GM20000 (cell line): ENCODE data around the gene GJB5.

Source experiments
- DNase-seq: peaks from one replicate; pipeline ENCODE4 v3.0.0; 2012; ENCODE audit warnings: low spot score
- TF ChIP-seq, protein P1 (sequence below): IDR thresholded peaks from 2 replicates; pipeline ENCODE4 v1.5.1; 2012; ENCODE audit warnings: mild to moderate bottlenecking, control low read depth; ENCODE audit errors: extremely low read depth, missing control alignments

Gene GJB5

DNA sequence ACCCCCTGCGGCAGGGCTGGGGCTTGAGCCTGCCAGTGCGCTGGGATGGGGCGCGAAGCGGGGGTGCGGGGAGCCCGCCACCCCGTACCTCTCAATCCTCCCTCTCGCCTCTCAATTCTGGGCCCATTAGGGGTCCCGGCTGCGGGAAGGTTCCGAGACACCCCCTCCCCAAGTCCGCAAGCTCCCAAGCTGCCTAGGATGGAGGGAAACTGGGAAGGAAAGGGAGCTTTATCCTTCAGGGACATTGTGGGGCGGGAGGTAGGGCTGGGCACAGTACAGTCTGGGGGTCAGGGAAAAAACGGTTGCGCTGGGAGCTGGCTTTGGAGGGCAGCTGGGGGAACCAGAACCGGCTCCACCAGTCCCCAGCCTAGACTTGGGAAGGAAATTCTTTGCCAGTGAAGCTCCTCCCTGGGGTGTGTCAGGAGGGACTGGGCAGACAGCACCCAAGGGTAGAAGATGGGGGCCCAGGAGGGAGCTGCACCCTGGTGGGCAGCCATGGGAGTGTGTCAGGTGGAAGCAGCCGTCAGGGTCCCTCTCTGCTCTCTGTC lies 27.1 kb downstream of the GJB5 start:
- TF ChIP-seq, protein P1, sequence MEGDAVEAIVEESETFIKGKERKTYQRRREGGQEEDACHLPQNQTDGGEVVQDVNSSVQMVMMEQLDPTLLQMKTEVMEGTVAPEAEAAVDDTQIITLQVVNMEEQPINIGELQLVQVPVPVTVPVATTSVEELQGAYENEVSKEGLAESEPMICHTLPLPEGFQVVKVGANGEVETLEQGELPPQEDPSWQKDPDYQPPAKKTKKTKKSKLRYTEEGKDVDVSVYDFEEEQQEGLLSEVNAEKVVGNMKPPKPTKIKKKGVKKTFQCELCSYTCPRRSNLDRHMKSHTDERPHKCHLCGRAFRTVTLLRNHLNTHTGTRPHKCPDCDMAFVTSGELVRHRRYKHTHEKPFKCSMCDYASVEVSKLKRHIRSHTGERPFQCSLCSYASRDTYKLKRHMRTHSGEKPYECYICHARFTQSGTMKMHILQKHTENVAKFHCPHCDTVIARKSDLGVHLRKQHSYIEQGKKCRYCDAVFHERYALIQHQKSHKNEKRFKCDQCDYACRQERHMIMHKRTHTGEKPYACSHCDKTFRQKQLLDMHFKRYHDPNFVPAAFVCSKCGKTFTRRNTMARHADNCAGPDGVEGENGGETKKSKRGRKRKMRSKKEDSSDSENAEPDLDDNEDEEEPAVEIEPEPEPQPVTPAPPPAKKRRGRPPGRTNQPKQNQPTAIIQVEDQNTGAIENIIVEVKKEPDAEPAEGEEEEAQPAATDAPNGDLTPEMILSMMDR, result no peak
- no peak for DNase-seq

GRCh38 chr1:34784751-34785221 lies 29.9 kb downstream of the GJB5 start:
- TF ChIP-seq, protein P1, result no peak
- DNase-seq, result no peak

DNA sequence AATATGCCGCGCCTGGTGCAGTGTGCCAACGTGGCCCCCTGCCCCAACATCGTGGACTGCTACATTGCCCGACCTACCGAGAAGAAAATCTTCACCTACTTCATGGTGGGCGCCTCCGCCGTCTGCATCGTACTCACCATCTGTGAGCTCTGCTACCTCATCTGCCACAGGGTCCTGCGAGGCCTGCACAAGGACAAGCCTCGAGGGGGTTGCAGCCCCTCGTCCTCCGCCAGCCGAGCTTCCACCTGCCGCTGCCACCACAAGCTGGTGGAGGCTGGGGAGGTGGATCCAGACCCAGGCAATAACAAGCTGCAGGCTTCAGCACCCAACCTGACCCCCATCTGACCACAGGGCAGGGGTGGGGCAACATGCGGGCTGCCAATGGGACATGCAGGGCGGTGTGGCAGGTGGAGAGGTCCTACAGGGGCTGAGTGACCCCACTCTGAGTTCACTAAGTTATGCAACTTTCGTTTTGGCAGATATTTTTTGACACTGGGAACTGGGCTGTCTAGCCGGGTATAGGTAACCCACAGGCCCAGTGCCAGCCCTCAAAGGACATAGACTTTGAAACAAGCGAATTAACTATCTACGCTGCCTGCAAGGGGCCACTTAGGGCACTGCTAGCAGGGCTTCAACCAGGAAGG lies 30.5 kb downstream of the GJB5 start:
- TF ChIP-seq, protein P1, result no peak
- no peak for DNase-seq

- DNase-seq, result no peak
Observed at GRCh38 chr1:34785875-34786470, 31.1 kb downstream of the GJB5 start.

GRCh38 chr1:34786521-34787325 lies 31.9 kb downstream of the GJB5 start:
- DNase-seq, result peak; percentile 86
- TF ChIP-seq, protein P1, result peak; percentile 64

More at GRCh38 chr1:34785875-34786470, 31.1 kb downstream of the GJB5 start:
- TF ChIP-seq, protein P1, result no peak

DNA sequence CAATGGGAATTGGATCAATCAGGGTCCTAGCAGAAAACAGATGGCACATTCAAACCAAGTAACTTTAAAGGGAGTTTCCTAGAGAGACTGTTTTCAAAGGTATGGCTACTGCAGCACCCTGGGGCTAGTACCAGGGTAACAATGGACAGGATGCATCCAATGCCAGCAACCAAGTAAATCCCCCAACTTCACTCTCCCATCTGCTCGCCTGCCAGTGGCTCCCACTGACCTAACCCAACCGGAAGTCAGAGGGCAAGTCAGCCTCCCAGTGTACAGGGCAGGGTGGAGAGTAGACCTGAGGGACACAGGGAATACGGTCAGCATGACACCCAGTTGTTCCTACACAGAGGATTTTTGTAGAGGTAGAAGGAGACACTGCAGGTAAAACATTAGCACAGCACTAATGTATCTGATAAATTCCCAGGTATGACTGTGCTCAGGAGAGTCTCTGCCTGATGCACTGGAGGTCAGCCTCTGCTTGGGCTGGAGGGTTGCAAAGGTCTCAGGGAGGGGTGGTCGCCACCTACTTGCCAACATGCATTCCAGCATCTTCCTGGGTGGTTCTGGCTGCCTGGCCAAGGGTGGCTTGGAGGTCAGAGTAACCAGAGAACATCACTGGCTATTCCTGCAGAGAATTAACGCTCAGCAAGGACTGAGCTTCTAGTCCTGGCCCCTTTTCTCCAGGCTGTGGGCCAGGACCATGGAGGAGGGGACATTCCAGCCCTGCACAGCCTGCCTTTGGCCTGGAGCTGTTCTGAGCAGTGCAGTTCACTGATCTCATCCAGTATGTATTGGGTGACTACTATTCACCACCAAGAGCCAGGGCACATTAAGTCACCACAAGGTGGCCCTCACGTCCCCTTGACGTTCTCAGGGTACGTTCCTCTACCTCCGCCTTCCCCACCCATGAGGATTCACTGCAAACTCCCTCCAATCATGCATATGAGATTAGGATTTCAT lies 32.9 kb downstream of the GJB5 start:
- TF ChIP-seq, protein P1, result no peak
- DNase-seq, result no peak
